ENCODE measurements around the gene ADGRB3.

The ADGRB3 gene

GRCh38 chr6:68638230-68638900 is 3.3 kb downstream of the ADGRB3 start:
- TF ChIP-seq POLR2A (IDR thresholded peaks at IDR 0.05; ENCODE audit: low read depth, low read length) = no peak
- DNase-seq (ENCODE audit: insufficient read length, low spot score) = no peak
- no peak for FAIRE-seq

- DNase-seq (ENCODE audit: insufficient read length, low spot score) (no peak), FAIRE-seq (no peak)
- no peak for TF ChIP-seq POLR2A (IDR thresholded peaks at IDR 0.05; ENCODE audit: low read depth, low read length)
Measured at GRCh38 chr6:68639211-68639610, 4.1 kb downstream of the ADGRB3 start.

- DNase-seq (ENCODE audit: insufficient read length, low spot score) (no peak), FAIRE-seq (no peak)
- no peak for TF ChIP-seq POLR2A (IDR thresholded peaks at IDR 0.05; ENCODE audit: low read depth, low read length)
Measured at GRCh38 chr6:68639826-68640490, 4.9 kb downstream of the ADGRB3 start.

- no peak for TF ChIP-seq POLR2A (IDR thresholded peaks at IDR 0.05; ENCODE audit: low read depth, low read length)
- FAIRE-seq = no peak
- DNase-seq (ENCODE audit: insufficient read length, low spot score) = no peak
Measured at GRCh38 chr6:68640491-68640835, 5.4 kb downstream of the ADGRB3 start.

- FAIRE-seq = no peak
- TF ChIP-seq POLR2A (IDR thresholded peaks at IDR 0.05; ENCODE audit: low read depth, low read length) = no peak
- no peak for DNase-seq (ENCODE audit: insufficient read length, low spot score)
Measured at GRCh38 chr6:68641172-68641571, 6.1 kb downstream of the ADGRB3 start.

- TF ChIP-seq POLR2A (IDR thresholded peaks at IDR 0.05; ENCODE audit: low read depth, low read length) = no peak
- FAIRE-seq (no peak), DNase-seq (ENCODE audit: insufficient read length, low spot score) (no peak)
Measured at GRCh38 chr6:68642081-68642480, 7.0 kb downstream of the ADGRB3 start.

GRCh38 chr6:68642977-68643376 is 7.9 kb downstream of the ADGRB3 start:
- DNase-seq (ENCODE audit: insufficient read length, low spot score) (no peak), FAIRE-seq (no peak)
- TF ChIP-seq POLR2A (IDR thresholded peaks at IDR 0.05; ENCODE audit: low read depth, low read length) = no peak

GRCh38 chr6:68649669-68650068 is 14.6 kb downstream of the ADGRB3 start:
- no peak for DNase-seq (ENCODE audit: insufficient read length, low spot score)
- no peak for TF ChIP-seq POLR2A (IDR thresholded peaks at IDR 0.05; ENCODE audit: low read depth, low read length)
- FAIRE-seq = no peak

- no peak for TF ChIP-seq POLR2A (IDR thresholded peaks at IDR 0.05; ENCODE audit: low read depth, low read length)
- FAIRE-seq (no peak), DNase-seq (ENCODE audit: insufficient read length, low spot score) (no peak)
Measured at GRCh38 chr6:68650142-68650541, 15.1 kb downstream of the ADGRB3 start.

- no peak for DNase-seq (ENCODE audit: insufficient read length, low spot score)
- no peak for TF ChIP-seq POLR2A (IDR thresholded peaks at IDR 0.05; ENCODE audit: low read depth, low read length)
- FAIRE-seq = no peak
Measured at GRCh38 chr6:68651011-68651985, 16.2 kb downstream of the ADGRB3 start.

- FAIRE-seq (no peak), DNase-seq (ENCODE audit: insufficient read length, low spot score) (no peak)
- no peak for TF ChIP-seq POLR2A (IDR thresholded peaks at IDR 0.05; ENCODE audit: low read depth, low read length)
Measured at GRCh38 chr6:68652117-68652536, 17.0 kb downstream of the ADGRB3 start.

GRCh38 chr6:68653074-68653705 is 18.1 kb downstream of the ADGRB3 start:
- no peak for TF ChIP-seq POLR2A (IDR thresholded peaks at IDR 0.05; ENCODE audit: low read depth, low read length)
- no peak for FAIRE-seq
- no peak for DNase-seq (ENCODE audit: insufficient read length, low spot score)

- no peak for FAIRE-seq
- DNase-seq (ENCODE audit: insufficient read length, low spot score) = no peak
- TF ChIP-seq POLR2A (IDR thresholded peaks at IDR 0.05; ENCODE audit: low read depth, low read length) = no peak
Measured at GRCh38 chr6:68653706-68654089, 18.6 kb downstream of the ADGRB3 start.

- DNase-seq (ENCODE audit: insufficient read length, low spot score) (no peak), FAIRE-seq (no peak)
- TF ChIP-seq POLR2A (IDR thresholded peaks at IDR 0.05; ENCODE audit: low read depth, low read length) = no peak
Measured at GRCh38 chr6:68654134-68654533, 19.1 kb downstream of the ADGRB3 start.

Measured in H54 (cell line).